GM21390 (cell line): ENCODE measurements around the gene ERGIC3.

Experiments used
- ATAC-seq: cut with Tn5 transposase; IDR thresholded peaks from one replicate; pipeline ENCODE4 v1.9.1; 2021; ENCODE audit not compliant: unreplicated experiment

The ERGIC3 gene

GRCh38 chr20:35595901-35596300 is 54.0 kb downstream of the ERGIC3 start:
- ATAC-seq = no peak

- ATAC-seq = no peak
Observed at GRCh38 chr20:35597186-35597585, 55.3 kb downstream of the ERGIC3 start.

GRCh38 chr20:35598476-35598875 is 56.6 kb downstream of the ERGIC3 start:
- ATAC-seq = no peak

- ATAC-seq = no peak
Observed at GRCh38 chr20:35598899-35599775, 57.3 kb downstream of the ERGIC3 start.

- ATAC-seq = no peak
Observed at GRCh38 chr20:35599776-35600120, 57.9 kb downstream of the ERGIC3 start.

- no peak for ATAC-seq
Observed at GRCh38 chr20:35600176-35600992, 58.5 kb downstream of the ERGIC3 start.

- ATAC-seq = no peak
Observed at GRCh38 chr20:35600993-35601973, 59.4 kb downstream of the ERGIC3 start.

- no peak for ATAC-seq
Observed at GRCh38 chr20:35601990-35602389, 60.1 kb downstream of the ERGIC3 start.

GRCh38 chr20:35602851-35603495 is 61.1 kb downstream of the ERGIC3 start:
- ATAC-seq = no peak

GRCh38 chr20:35603695-35604448 is 62.0 kb downstream of the ERGIC3 start:
- ATAC-seq = no peak

DNA sequence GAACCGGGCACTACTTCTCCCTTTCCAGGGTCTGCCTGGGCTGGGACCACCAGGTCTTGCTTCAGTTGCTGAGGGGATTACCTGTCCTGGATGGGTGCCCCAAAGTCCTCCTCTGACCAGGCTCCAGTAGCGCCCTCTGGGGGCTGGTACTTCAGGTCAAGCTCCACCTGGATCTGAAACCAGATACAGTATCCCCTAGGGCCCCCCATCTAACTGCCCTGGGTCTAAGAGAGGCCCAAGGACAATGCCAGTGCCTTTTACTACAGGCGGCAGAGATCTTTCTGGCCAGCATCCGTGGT is 62.5 kb downstream of the ERGIC3 start:
- no peak for ATAC-seq

DNA sequence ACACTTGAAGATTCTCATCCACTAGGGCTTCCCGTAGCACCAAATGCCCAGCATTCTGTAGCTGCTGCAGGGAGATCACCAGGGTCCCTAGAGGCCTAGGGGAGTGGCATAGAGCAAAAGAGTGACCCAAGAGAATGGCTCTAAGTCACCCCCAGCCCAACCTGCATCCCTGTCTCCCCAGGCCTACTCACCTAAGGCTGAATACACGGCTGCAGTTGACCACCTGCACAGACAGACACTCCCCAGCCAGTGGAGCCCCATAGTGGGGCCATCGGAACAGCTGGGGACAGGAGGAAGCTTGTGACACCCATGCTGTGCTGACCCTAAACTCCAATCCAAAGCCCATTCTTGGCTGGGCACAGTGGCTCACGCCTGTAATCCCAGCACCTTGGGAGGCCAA is 64.2 kb downstream of the ERGIC3 start:
- ATAC-seq = no peak
